HepG2 (cell line): Measurements from ENCODE around the gene NELL1. TPM values are rescaled to one million over a fixed set of nuclear protein-coding genes. Genes with fewer than 3 reads are reported as not detected.

Experiments
- ATAC-seq: fragments of 200-7000 bp; cut with Tn5 transposase; 3 replicates; pipeline ENCODE4 v1.9.1; 2020; ENCODE audit warnings: mild to moderate bottlenecking, moderate library complexity
- BruUV-seq: library from RNA; stranded (reverse); fragments of 400-500 nt; replicated peaks from 2 replicates; lab custom pipeline; 2021; lab: Mats Ljungman, UMichigan
- CTCF ChIA-PET: fragments of 300-600 bp; formaldehyde crosslinking; extraction: SDS; loops from one replicate; lab custom pipeline; 2021; ENCODE audit warnings: low total read pairs, inconsistent platforms, low intra/inter-chr PET ratio; lab: Yijun Ruan, JAX
- POLR2A ChIA-PET: fragments of 350-600 bp; sonication (Branson Sonifier 250); formaldehyde crosslinking; loops from one replicate; lab custom pipeline; 2020; ENCODE audit warnings: antibody characterized with exemption, inconsistent platforms; lab: Yijun Ruan, JAX
- DNase-seq: peaks from one replicate; pipeline ENCODE4 v3.0.0-alpha.2; 2015; ENCODE audit warnings: low spot score
- FAIRE-seq: peaks from 3 replicates; lab custom pipeline; 2011; peaks lifted over from hg19 to GRCh38; lab: Jason Lieb, UNC
- H2AFZ ChIP-seq: one replicate; pipeline ENCODE4 v1.6.1; 2011; ENCODE audit warnings: low read length, inconsistent platforms
- H3K27ac ChIP-seq: fragments of 300-600 bp; 3 replicates; pipeline ENCODE4 v1.8.0; 2011; ENCODE audit warnings: mixed run types, mild to moderate bottlenecking, mixed read lengths, low read length, inconsistent platforms; ENCODE audit not compliant: insufficient read depth; ENCODE audit errors: extremely low read length
- H3K27me3 ChIP-seq, 2 experiments: fragments of 200-600 bp in 1 of 2; 2 replicates in 1 of 2; 3 replicates in 1 of 2; pipeline versions ENCODE4 v1.6.0 to v1.8.0; 2011; ENCODE audit warnings: low read length in 2 of 2, mild to moderate bottlenecking in 2 of 2, moderate library complexity in 2 of 2, inconsistent platforms in 1 of 2; ENCODE audit not compliant: insufficient read depth in 2 of 2, control insufficient read depth in 1 of 2
- H3K36me3 ChIP-seq, 2 experiments: fragments of 200-600 bp in 1 of 2; replicated peaks in 1 of 2; 2 replicates in 1 of 2; 3 replicates in 1 of 2; pipeline versions ENCODE4 v1.5.1 to v1.8.0; 2011; ENCODE audit warnings: low read length in 2 of 2, inconsistent platforms in 1 of 2; ENCODE audit not compliant: insufficient read depth in 2 of 2, control insufficient read depth in 1 of 2
- H3K4me1 ChIP-seq: 2 replicates; pipeline ENCODE4 v1.5.1; 2012; ENCODE audit warnings: low read length, inconsistent platforms; ENCODE audit not compliant: insufficient read depth
- H3K4me2 ChIP-seq: 2 replicates; pipeline ENCODE4 v1.6.0; 2011; ENCODE audit warnings: low read depth, low read length, inconsistent platforms
- H3K4me3 ChIP-seq, 3 experiments: fragments of 200-600 bp in 1 of 3; sonication (generic), shearing (Covaris generic) in 1 of 3; replicated peaks in 1 of 3; 2 replicates each; pipeline ENCODE4 v1.5.1; 2011 to 2016; ENCODE audit warnings: low read length in 3 of 3, inconsistent platforms in 2 of 3, low read depth in 2 of 3, mild to moderate bottlenecking in 2 of 3, control low read depth in 1 of 3, mixed read lengths in 1 of 3; ENCODE audit not compliant: insufficient read depth in 1 of 3
- H3K79me2 ChIP-seq: one replicate; pipeline ENCODE4 v1.6.1; 2011; ENCODE audit warnings: low read length, inconsistent platforms; ENCODE audit not compliant: insufficient read depth
- H3K9ac ChIP-seq: 2 replicates; pipeline ENCODE4 v1.6.0; 2011; ENCODE audit warnings: mild to moderate bottlenecking, low read depth, low read length, inconsistent platforms; ENCODE audit not compliant: insufficient read depth
- H3K9me3 ChIP-seq: 2 replicates; pipeline ENCODE4 v1.5.1; 2012; ENCODE audit warnings: mild to moderate bottlenecking, low read length
- H4K20me1 ChIP-seq: 2 replicates; pipeline ENCODE4 v1.6.0; 2011; ENCODE audit warnings: inconsistent platforms, mild to moderate bottlenecking, low read length, moderate library complexity; ENCODE audit not compliant: insufficient read depth
- CBX2 ChIP-seq, 2 experiments: fragments of 200-600 bp in 1 of 2; sonication (generic); formaldehyde crosslinking in 1 of 2; IDR thresholded peaks; 2 replicates each; pipeline versions ENCODE4 v1.7.0 to v1.8.1; 2018 to 2022; ENCODE audit warnings: low read depth in 2 of 2, low read length in 1 of 2, mild to moderate bottlenecking in 1 of 2, missing genetic modification reagents in 1 of 2
- POLR2G ChIP-seq: fragments of 200-400 bp; formaldehyde crosslinking; IDR thresholded peaks from 2 replicates; pipeline ENCODE4 v1.6.1; 2018; ENCODE audit warnings: mild to moderate bottlenecking, low read depth, low read length, moderate library complexity
- SMARCC2 ChIP-seq: fragments of 450-650 bp; IDR thresholded peaks from 2 replicates; pipeline ENCODE4 v1.6.1; 2017; ENCODE audit warnings: antibody characterized with exemption, mild to moderate bottlenecking
- SNAPC2 ChIP-seq: sonication (generic); formaldehyde crosslinking; IDR thresholded peaks from 2 replicates; pipeline ENCODE4 v1.8.1; 2022; ENCODE audit warnings: mild to moderate bottlenecking, missing genetic modification reagents
- TP53 ChIP-seq: sonication (generic); formaldehyde crosslinking; conservative IDR thresholded peaks from 2 replicates; pipeline ENCODE4 v1.4.0; 2020; ENCODE audit warnings: missing genetic modification reagents
- ZNF772 ChIP-seq: sonication (generic); formaldehyde crosslinking; IDR thresholded peaks from 2 replicates; pipeline ENCODE4 v1.5.0; 2020; ENCODE audit warnings: mild to moderate bottlenecking, missing genetic modification reagents
- WGBS: methylation state at CpG from one replicate; pipeline ENCODE4 v1.1.6; 2017; ENCODE audit warnings: low lambda C conversion rate; 5-methylcytosine and 5-hydroxymethylcytosine counted together
- in situ Hi-C: cut with HindIII; loops from 2 replicates; pipeline ENCODE4 v1.10.0; 2017; ENCODE audit warnings: low pct_unique_long_range_greater_than_20kb; ENCODE audit not compliant: extremely low pct_ligation_motif_present
- intact Hi-C: fragments of 100-400 bp; cut with micrococcal nuclease; formaldehyde crosslinking; loops from one replicate; pipeline ENCODE4 v1.10.0; 2022; ENCODE audit not compliant: unreplicated experiment
- polyA plus RNA-seq, 8 experiments: library from polyadenylated mRNA; depleted of rRNA in 3 of 8; stranded (reverse) in 7 of 8; unstranded in 1 of 8; fragments of >200 nt; fragmentation: Illumina TruSeq in 4 of 8; extraction: Trizol in 4 of 8; gene quantifications; 2 replicates each; pipeline versions ENCODE4 v1.2.1 to v1.2.3, GENCODE V29; 2011 to 2016; ENCODE audit warnings: low read depth in 4 of 8, missing spikeins in 1 of 8, mixed read lengths in 1 of 8; ENCODE audit not compliant: insufficient read depth in 1 of 8
- total RNA-seq, 5 experiments: library from RNA; depleted of rRNA; stranded (reverse); fragments of >200 nt; fragmentation: Illumina TruSeq; extraction: Trizol; gene quantifications; 2 replicates each; pipeline ENCODE4 v1.2.3, GENCODE V29; 2016; ENCODE audit warnings: low read depth in 1 of 5
- TF ChIP-seq, protein P1 (sequence below): sonication (generic); formaldehyde crosslinking; IDR thresholded peaks from 2 replicates; pipeline ENCODE4 v1.5.1; 2020; ENCODE audit warnings: missing genetic modification reagents, mild to moderate bottlenecking, borderline replicate concordance
- TF ChIP-seq, protein P2 (sequence below): sonication (generic); formaldehyde crosslinking; IDR thresholded peaks from 2 replicates; pipeline ENCODE4 v1.4.0; 2020; ENCODE audit warnings: mild to moderate bottlenecking, low read depth, missing genetic modification reagents

The NELL1 gene
- total and polyA plus RNA-seq, 2 of the 13 experiments (the other 11 are each of a cell fraction or from before 2014, with no cell fraction given): not detected

DNA sequence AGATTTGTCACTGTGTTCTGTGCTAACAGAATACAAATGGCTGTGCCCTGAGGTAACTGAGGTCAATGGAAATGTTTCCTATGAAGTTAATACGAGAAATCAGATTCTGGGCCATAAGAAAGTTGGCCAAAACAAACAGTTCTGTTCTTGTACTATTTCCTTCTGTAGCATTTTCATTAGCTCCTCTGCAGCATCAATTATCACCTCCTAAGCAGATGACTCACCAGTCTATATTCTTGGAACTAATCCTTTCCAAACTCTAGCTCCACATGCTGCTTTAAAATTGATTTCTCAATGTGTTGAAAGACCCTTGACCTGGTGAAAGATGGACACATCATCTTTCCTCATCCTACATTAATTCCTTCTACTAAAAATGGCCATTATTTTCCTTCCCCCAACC, 736.0 kb downstream of the NELL1 start:
- DNase-seq: no peak
- Histone ChIP-seq H3K79me2 (no peaks in the 10 kb centered on the region), H3K4me3 (no peak overlapping the region), H3K9me3 (no peaks in the 10 kb centered on the region), H2AFZ (no peak overlapping the region), H3K36me3 (no peaks in the 10 kb centered on the region), H3K27me3 (no peaks in the 10 kb centered on the region), H3K4me1 (no peaks in the 10 kb centered on the region), H3K9ac (no peak overlapping the region), H3K27ac (no peak overlapping the region), H3K4me2 (no peak overlapping the region), H4K20me1 (no peaks in the 10 kb centered on the region)
- ATAC-seq: no peak
- in situ Hi-C loops: no loop called here
- ChIA-PET POLR2A (no interaction called here), CTCF (no interaction called here)
- no peak for FAIRE-seq
- BruUV-seq: no TSS peak
- WGBS: 0% methylated on average over 1 of the region's 1 CpG
- intact Hi-C loops: no loop called here
- TF ChIP-seq CBX2 (IDR thresholded peaks at IDR 0.05; ENCODE audit: low read depth, low read length) (no peak), CBX2 (CRISPR knock-in tag; IDR thresholded peaks at IDR 0.05; ENCODE audit: low read depth) (no peak), TP53 (no peak), SMARCC2 (no peak), POLR2G (no peak)
- TF ChIP-seq, protein P1, sequence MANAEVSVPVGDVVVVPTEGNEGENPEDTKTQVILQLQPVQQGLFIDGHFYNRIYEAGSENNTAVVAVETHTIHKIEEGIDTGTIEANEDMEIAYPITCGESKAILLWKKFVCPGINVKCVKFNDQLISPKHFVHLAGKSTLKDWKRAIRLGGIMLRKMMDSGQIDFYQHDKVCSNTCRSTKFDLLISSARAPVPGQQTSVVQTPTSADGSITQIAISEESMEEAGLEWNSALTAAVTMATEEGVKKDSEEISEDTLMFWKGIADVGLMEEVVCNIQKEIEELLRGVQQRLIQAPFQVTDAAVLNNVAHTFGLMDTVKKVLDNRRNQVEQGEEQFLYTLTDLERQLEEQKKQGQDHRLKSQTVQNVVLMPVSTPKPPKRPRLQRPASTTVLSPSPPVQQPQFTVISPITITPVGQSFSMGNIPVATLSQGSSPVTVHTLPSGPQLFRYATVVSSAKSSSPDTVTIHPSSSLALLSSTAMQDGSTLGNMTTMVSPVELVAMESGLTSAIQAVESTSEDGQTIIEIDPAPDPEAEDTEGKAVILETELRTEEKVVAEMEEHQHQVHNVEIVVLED (CRISPR knock-in tag): no peak

DNA sequence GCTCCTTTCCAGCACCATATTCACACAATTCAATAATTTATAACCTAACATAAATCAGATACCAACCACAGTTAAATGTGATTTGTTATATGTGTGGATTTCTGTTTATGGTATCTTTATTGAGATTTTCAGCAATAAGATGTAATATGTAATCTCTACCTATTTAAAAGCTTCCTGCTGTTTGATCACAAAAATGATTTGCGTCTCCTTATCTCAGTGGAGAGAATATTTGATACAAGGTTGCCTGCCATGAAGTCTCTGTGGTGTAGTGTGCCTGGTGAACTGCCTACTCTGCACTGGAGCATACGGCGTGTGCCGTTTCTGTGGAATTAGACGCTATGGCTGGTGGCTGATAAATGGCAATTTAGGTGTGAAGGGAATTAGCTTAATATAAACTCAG, 741.1 kb downstream of the NELL1 start:
- in situ Hi-C loops: no loop called here

More for the DNA sequence above, 741.1 kb downstream of the NELL1 start:
- Histone ChIP-seq H3K9ac (no peak overlapping the region), H3K27me3 (no peaks in the 10 kb centered on the region), H3K4me1 (no peaks in the 10 kb centered on the region), H4K20me1 (no peaks in the 10 kb centered on the region), H3K36me3 (no peaks in the 10 kb centered on the region), H3K4me3 (no peak overlapping the region), H3K27ac (no peak overlapping the region), H3K9me3 (no peaks in the 10 kb centered on the region), H3K79me2 (no peaks in the 10 kb centered on the region), H3K4me2 (no peak overlapping the region), H2AFZ (no peak overlapping the region)
- no peak for ATAC-seq
- BruUV-seq: no TSS peak
- intact Hi-C loops: no loop called here
- ChIA-PET POLR2A (no interaction called here), CTCF (no interaction called here)
- TF ChIP-seq SNAPC2: no peak
- TF ChIP-seq, protein P2, sequence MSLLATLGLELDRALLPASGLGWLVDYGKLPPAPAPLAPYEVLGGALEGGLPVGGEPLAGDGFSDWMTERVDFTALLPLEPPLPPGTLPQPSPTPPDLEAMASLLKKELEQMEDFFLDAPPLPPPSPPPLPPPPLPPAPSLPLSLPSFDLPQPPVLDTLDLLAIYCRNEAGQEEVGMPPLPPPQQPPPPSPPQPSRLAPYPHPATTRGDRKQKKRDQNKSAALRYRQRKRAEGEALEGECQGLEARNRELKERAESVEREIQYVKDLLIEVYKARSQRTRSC: no peak
- no peak for TF ChIP-seq ZNF772 (CRISPR knock-in tag)
- DNase-seq: no peak
- 21% methylated on average over 5 of the region's 5 CpGs for WGBS
- FAIRE-seq: no peak
